Measurements from ENCODE around the gene ZNF668.

The ZNF668 gene

GRCh38 chr16:31052114-31052513 lies 21.9 kb downstream of the ZNF668 start:
- no peak overlapping the region for H3K4me3 ChIP-seq (ENCODE audit: low read length)
- TF ChIP-seq, protein P1, sequence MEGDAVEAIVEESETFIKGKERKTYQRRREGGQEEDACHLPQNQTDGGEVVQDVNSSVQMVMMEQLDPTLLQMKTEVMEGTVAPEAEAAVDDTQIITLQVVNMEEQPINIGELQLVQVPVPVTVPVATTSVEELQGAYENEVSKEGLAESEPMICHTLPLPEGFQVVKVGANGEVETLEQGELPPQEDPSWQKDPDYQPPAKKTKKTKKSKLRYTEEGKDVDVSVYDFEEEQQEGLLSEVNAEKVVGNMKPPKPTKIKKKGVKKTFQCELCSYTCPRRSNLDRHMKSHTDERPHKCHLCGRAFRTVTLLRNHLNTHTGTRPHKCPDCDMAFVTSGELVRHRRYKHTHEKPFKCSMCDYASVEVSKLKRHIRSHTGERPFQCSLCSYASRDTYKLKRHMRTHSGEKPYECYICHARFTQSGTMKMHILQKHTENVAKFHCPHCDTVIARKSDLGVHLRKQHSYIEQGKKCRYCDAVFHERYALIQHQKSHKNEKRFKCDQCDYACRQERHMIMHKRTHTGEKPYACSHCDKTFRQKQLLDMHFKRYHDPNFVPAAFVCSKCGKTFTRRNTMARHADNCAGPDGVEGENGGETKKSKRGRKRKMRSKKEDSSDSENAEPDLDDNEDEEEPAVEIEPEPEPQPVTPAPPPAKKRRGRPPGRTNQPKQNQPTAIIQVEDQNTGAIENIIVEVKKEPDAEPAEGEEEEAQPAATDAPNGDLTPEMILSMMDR (IDR thresholded peaks at IDR 0.05; ENCODE audit: insufficient read depth, low read depth, low read length, missing control alignments): no peak
- DNase-seq (ENCODE audit: low read depth): peak; percentile 96

- no peak overlapping the region for H3K4me3 ChIP-seq (ENCODE audit: low read length)
- TF ChIP-seq, protein P1 (IDR thresholded peaks at IDR 0.05; ENCODE audit: insufficient read depth, low read depth, low read length, missing control alignments): no peak
- no peak for DNase-seq (ENCODE audit: low read depth)
Observed at GRCh38 chr16:31050280-31051030, 23.6 kb downstream of the ZNF668 start.

- no peak for DNase-seq (ENCODE audit: low read depth)
- no peak overlapping the region for H3K4me3 ChIP-seq (ENCODE audit: low read length)
- TF ChIP-seq, protein P1 (IDR thresholded peaks at IDR 0.05; ENCODE audit: insufficient read depth, low read depth, low read length, missing control alignments): no peak
Observed at GRCh38 chr16:31043898-31044481, 30.1 kb downstream of the ZNF668 start.

- TF ChIP-seq, protein P1 (IDR thresholded peaks at IDR 0.05; ENCODE audit: insufficient read depth, low read depth, low read length, missing control alignments): no peak
- no peak overlapping the region for H3K4me3 ChIP-seq (ENCODE audit: low read length)
- no peak for DNase-seq (ENCODE audit: low read depth)
Observed at GRCh38 chr16:31043352-31043751, 30.7 kb downstream of the ZNF668 start.

- TF ChIP-seq, protein P1 (IDR thresholded peaks at IDR 0.05; ENCODE audit: insufficient read depth, low read depth, low read length, missing control alignments): no peak
Observed at GRCh38 chr16:31042866-31043265, 31.2 kb downstream of the ZNF668 start.

GRCh38 chr16:31038993-31039392 lies 35.0 kb downstream of the ZNF668 start:
- no peak overlapping the region for H3K4me3 ChIP-seq (ENCODE audit: low read length)
- TF ChIP-seq, protein P1 (IDR thresholded peaks at IDR 0.05; ENCODE audit: insufficient read depth, low read depth, low read length, missing control alignments): no peak
- DNase-seq (ENCODE audit: low read depth): no peak

More at GRCh38 chr16:31042866-31043265, 31.2 kb downstream of the ZNF668 start:
- no peak for DNase-seq (ENCODE audit: low read depth)
- H3K4me3 ChIP-seq (ENCODE audit: low read length): no peak overlapping the region
